ENCODE results near the gene FGD3. TPM values are rescaled to one million over a fixed set of nuclear protein-coding genes. Genes with fewer than 3 reads are reported as not detected.
"Not testable (repeated sequence)": the region's sequence is repeated elsewhere in the genome, so short reads cannot be mapped to it uniquely, and the experiment has no call there.

FGD3 gene
- polyA plus RNA-seq, 1 experiment = not detected

DNA sequence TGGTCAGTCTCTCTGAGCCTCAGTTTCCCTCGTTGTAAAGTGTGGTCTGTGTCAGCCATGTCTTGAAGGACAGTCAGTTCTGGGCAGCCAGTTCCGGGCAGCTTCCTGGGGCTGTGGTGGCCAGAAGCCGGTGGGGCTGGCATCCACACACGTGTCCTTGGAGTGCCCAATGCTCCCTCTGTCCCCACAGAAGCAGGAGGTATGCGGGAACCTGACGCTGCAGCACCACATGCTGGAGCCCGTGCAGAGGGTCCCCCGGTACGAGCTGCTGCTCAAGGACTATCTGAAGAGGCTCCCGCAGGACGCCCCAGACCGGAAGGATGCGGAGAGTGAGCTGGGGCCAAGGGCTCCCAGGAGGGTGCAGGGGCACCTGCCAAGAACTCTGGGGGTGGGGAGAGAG is 62.7 kb downstream of the FGD3 start:
- DNase-seq (ENCODE audit: low read depth) = no peak
- H3K4me3 ChIP-seq (ENCODE audit: low read depth, low read length) = no peak overlapping the region
- TF ChIP-seq, protein P1, sequence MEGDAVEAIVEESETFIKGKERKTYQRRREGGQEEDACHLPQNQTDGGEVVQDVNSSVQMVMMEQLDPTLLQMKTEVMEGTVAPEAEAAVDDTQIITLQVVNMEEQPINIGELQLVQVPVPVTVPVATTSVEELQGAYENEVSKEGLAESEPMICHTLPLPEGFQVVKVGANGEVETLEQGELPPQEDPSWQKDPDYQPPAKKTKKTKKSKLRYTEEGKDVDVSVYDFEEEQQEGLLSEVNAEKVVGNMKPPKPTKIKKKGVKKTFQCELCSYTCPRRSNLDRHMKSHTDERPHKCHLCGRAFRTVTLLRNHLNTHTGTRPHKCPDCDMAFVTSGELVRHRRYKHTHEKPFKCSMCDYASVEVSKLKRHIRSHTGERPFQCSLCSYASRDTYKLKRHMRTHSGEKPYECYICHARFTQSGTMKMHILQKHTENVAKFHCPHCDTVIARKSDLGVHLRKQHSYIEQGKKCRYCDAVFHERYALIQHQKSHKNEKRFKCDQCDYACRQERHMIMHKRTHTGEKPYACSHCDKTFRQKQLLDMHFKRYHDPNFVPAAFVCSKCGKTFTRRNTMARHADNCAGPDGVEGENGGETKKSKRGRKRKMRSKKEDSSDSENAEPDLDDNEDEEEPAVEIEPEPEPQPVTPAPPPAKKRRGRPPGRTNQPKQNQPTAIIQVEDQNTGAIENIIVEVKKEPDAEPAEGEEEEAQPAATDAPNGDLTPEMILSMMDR (IDR thresholded peaks at IDR 0.05; ENCODE audit: insufficient read depth, low read depth, low read length) = no peak
- ChIA-PET POLR2A (no interaction called here), CTCF (interaction anchor here (0.7 to 1.3 kb wide), 2 partner anchors 8 to 432 kb away, joined by 3 read pairs; no protein-coding TSS in a partner anchor)
- H3K36me3 ChIP-seq (ENCODE audit: control insufficient read depth, insufficient read depth, low read length) = no peaks in the 10 kb centered on the region
- no peaks in the 10 kb centered on the region for H3K27me3 ChIP-seq (ENCODE audit: control insufficient read depth, insufficient read depth, low read length)

DNA sequence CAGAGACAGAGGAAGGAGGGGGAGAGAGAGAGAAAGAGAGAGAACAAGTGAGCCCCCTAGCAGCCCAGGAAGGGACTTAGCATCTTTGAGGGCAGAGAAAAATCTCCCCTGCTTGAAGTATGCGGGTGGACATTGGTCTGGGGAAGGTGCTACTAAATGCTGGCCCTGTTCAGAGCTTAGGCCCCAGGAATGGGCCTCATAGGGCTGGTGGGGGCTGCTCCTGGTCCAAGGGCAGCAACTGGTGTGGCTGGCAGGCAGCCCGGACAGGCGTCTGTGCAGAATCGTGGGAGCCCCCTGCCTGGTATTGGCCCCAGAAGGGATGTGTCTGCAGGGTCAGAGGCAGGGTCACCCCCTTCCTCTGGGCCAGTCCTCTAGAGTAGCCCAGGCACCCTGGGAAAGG is 63.4 kb downstream of the FGD3 start:
- Histone ChIP-seq H3K27me3 (ENCODE audit: control insufficient read depth, insufficient read depth, low read length) (no peaks in the 10 kb centered on the region), H3K4me3 (ENCODE audit: low read depth, low read length) (no peak overlapping the region), H3K36me3 (ENCODE audit: control insufficient read depth, insufficient read depth, low read length) (no peaks in the 10 kb centered on the region)
- CTCF ChIA-PET = no interaction called here
- TF ChIP-seq, protein P1 (IDR thresholded peaks at IDR 0.05; ENCODE audit: insufficient read depth, low read depth, low read length) = no peak
- DNase-seq (ENCODE audit: low read depth) = no peak
- POLR2A ChIA-PET = no interaction called here

DNA sequence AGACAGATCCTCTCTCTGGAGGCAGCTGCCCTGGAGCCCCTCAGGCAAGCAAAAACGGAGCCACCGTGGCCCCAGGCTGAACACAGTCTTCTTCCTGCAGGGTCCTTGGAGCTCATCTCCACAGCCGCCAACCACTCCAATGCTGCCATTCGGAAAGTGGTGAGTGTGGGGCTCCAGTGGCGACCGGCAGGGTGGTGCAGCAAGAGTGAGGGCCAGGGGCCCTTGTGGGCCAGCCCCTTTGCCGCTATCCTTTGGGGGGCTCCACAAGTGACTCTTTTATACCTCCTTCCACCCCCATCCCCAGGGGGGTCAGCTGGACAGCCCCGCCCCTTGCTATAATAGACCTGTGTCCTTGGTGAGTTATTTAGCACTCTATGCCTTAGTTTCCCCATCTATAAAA is 63.8 kb downstream of the FGD3 start:
- DNase-seq (ENCODE audit: low read depth) = no peak
- TF ChIP-seq, protein P1 (IDR thresholded peaks at IDR 0.05; ENCODE audit: insufficient read depth, low read depth, low read length) = no peak
- ChIA-PET POLR2A (no interaction called here), CTCF (no interaction called here)
- Histone ChIP-seq H3K36me3 (ENCODE audit: control insufficient read depth, insufficient read depth, low read length) (no peaks in the 10 kb centered on the region), H3K4me3 (ENCODE audit: low read depth, low read length) (no peak overlapping the region), H3K27me3 (ENCODE audit: control insufficient read depth, insufficient read depth, low read length) (no peaks in the 10 kb centered on the region)

DNA sequence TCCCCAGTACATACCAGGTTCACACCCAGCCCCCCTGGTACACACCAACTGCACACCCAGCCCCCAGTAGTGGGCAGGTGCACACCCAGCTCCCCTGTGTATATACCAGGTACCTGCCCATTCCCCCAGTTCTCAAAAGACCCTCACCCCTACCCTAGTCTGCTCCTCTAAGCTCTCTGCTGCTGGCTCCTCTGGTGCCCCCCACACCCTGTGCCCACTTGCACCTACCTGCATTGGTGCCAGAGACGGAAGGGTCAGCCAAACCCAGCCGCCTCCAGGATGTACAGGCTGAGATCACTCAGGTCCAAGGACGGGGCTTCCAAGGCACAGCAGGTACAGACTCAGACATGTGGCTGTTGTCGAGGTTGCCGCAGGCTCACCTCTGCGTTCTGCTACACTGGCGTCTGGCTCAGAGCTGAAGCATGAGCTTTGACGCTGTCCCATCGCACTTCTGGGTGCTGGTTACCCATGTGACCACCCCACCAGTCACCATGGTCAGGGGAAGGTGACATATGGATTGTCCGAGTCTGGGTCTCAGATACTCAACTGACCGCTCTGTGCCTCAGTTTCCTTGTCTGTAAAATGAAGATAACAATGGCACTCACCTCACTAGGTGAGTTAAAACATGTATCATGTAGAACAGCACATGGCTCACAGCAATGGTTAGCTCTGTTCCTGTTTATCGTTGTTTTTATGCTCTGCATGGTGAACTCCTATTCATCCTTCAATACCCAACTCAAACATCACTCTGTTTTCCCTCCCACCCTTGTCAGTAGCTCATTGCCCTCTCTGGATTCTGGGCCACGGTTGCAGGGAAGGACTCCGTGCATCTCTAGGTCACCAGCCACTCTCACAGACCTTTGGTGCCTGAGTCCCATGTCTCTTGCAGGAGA is 65.9 kb downstream of the FGD3 start:
- Histone ChIP-seq H3K27me3 (ENCODE audit: control insufficient read depth, insufficient read depth, low read length) (no peaks in the 10 kb centered on the region), H3K4me3 (ENCODE audit: low read depth, low read length) (no peak overlapping the region), H3K36me3 (ENCODE audit: control insufficient read depth, insufficient read depth, low read length) (no peaks in the 10 kb centered on the region)
- TF ChIP-seq, protein P1 (IDR thresholded peaks at IDR 0.05; ENCODE audit: insufficient read depth, low read depth, low read length) = no peak
- DNase-seq (ENCODE audit: low read depth) = no peak
- POLR2A ChIA-PET = no interaction called here
- CTCF ChIA-PET = interaction anchor here (1.9 kb wide), 1 partner anchor 9 kb away, joined by 8 read pairs; no protein-coding TSS in a partner anchor

DNA sequence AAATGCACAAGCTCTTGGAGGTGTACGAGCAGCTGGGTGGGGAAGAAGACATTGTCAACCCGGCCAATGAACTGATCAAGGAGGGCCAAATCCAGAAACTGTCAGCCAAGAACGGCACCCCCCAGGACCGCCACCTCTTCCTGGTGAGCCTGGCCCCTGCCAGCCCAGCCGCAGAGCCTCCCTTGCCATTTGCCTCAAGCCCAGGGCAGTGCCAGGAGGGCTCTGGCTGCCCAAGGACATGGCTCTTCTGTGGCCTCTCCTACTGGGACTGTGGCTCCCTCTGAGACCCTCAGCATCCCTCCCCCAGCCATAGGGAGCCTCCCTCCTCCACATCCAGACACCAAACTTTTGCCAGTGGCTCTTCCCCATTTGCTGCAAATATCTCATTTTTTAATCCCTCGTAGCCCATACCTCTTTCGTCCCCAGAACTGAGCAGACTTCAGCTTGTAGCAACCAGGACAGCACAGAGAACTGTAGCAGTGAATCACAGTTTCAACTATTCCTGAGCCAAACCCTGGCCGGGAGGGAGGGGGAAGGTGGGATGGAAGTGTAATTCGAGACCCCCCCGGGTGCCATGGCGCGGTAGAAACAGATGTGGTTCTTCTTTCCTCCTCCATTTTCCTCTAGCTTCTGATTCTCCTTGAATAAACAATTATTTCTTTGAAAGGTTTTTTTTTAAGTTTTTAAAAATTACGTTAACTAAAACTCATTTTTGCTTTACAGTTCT is 66.7 kb downstream of the FGD3 start:
- DNase-seq (ENCODE audit: low read depth) = no peak
- ChIA-PET POLR2A (no interaction called here), CTCF (interaction anchor here (1.9 kb wide), 1 partner anchor 10 kb away, joined by 8 read pairs; no protein-coding TSS in a partner anchor)
- TF ChIP-seq, protein P1 (IDR thresholded peaks at IDR 0.05; ENCODE audit: insufficient read depth, low read depth, low read length) = no peak
- H3K4me3 ChIP-seq (ENCODE audit: low read depth, low read length) = no peak overlapping the region
- no peaks in the 10 kb centered on the region for H3K36me3 ChIP-seq (ENCODE audit: control insufficient read depth, insufficient read depth, low read length)
- no peaks in the 10 kb centered on the region for H3K27me3 ChIP-seq (ENCODE audit: control insufficient read depth, insufficient read depth, low read length)

DNA sequence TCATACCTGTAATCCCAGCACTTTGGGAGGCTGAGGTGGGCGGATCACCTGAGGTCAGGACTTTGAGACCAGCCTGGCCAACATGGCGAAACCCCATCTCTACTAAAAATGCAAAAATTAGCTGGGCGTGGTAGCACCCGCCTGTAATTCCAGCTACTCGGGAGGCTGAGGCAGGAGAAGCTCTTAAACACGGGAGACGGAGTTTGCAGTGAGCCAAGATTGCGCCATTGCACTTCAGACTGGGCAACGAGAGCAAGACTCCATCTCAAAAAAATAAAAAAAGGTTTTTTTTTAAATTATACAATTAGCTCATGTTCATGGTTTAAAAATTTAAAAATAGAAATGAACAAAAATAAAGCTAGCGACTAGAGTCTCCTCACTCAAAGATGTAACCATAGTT is 67.9 kb downstream of the FGD3 start:
- H3K4me3 ChIP-seq (ENCODE audit: low read depth, low read length); H3K27me3 ChIP-seq (ENCODE audit: control insufficient read depth, insufficient read depth, low read length); DNase-seq (ENCODE audit: low read depth); POLR2A ChIA-PET; H3K36me3 ChIP-seq (ENCODE audit: control insufficient read depth, insufficient read depth, low read length): not testable (repeated sequence)
- CTCF ChIA-PET = interaction anchor here (1.0 to 1.2 kb wide), 3 partner anchors 11 to 93 kb away, joined by 3 to 5 read pairs (median 3); no protein-coding TSS in a partner anchor
